Adrenal gland (tissue), 5 donors: ENCODE measurements around the gene IQCE.
"Not testable (repeated sequence)": the region's sequence is repeated elsewhere in the genome, so short reads cannot be mapped to it uniquely, and the experiment has no call there.

ENCODE experiments used
- POLR2A ChIP-seq, 2 donors: fragments of 450-650 bp; IDR thresholded peaks; one replicate each; pipeline ENCODE4 v1.6.1; 2017; ENCODE audit warnings: antibody characterized with exemption in 2 of 2, mild to moderate bottlenecking in 2 of 2, moderate library complexity in 1 of 2
- TF ChIP-seq, protein P1 (sequence below), 6 experiments: fragments of 450-650 bp in 4 of 6; fragments of 200-600 bp in 2 of 6; sonication (generic) in 1 of 6; IDR thresholded peaks; 1 replicate in 5 of 6; 2 replicates in 1 of 6; pipeline versions ENCODE4 v1.5.1 to v1.8.0; 2016 to 2021; ENCODE audit warnings: antibody characterized with exemption in 6 of 6, mild to moderate bottlenecking in 2 of 6, moderate library complexity in 1 of 6
- donor health status: DM: no; HTN: no; CAD: no.

- TF ChIP-seq, protein P1, sequence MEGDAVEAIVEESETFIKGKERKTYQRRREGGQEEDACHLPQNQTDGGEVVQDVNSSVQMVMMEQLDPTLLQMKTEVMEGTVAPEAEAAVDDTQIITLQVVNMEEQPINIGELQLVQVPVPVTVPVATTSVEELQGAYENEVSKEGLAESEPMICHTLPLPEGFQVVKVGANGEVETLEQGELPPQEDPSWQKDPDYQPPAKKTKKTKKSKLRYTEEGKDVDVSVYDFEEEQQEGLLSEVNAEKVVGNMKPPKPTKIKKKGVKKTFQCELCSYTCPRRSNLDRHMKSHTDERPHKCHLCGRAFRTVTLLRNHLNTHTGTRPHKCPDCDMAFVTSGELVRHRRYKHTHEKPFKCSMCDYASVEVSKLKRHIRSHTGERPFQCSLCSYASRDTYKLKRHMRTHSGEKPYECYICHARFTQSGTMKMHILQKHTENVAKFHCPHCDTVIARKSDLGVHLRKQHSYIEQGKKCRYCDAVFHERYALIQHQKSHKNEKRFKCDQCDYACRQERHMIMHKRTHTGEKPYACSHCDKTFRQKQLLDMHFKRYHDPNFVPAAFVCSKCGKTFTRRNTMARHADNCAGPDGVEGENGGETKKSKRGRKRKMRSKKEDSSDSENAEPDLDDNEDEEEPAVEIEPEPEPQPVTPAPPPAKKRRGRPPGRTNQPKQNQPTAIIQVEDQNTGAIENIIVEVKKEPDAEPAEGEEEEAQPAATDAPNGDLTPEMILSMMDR (IDR thresholded peaks at IDR 0.05) = not testable (repeated sequence)
- not testable (repeated sequence) for TF ChIP-seq POLR2A (IDR thresholded peaks at IDR 0.05)
Measured at GRCh38 chr7:2533566-2533965, 25.2 kb upstream of the IQCE start.
